ENCODE data around the gene UBE2B.

The UBE2B gene

GRCh38 chr5:134438721-134439123, 67.4 kb downstream of the UBE2B start:
- no peak for DNase-seq

GRCh38 chr5:134439210-134439654, 67.9 kb downstream of the UBE2B start:
- DNase-seq: no peak

- DNase-seq: no peak
Measured at GRCh38 chr5:134440201-134440755, 68.9 kb downstream of the UBE2B start.

Measured in NCI-H2227 treated with DMSO at 0.1 percent for 48 hours (cell line).